HG03066 (cell line): Measurements from ENCODE around the gene CDKN2B-AS1.

Source experiments
- ATAC-seq: cut with Tn5 transposase; IDR thresholded peaks from one replicate; pipeline ENCODE4 v1.9.1; 2021; ENCODE audit warnings: low read depth; ENCODE audit not compliant: unreplicated experiment

The CDKN2B-AS1 gene

GRCh38 chr9:22114956-22115355, 120.4 kb downstream of the CDKN2B-AS1 start:
- ATAC-seq, result no peak

GRCh38 chr9:22116758-22117157, 122.2 kb downstream of the CDKN2B-AS1 start:
- no peak for ATAC-seq

DNA sequence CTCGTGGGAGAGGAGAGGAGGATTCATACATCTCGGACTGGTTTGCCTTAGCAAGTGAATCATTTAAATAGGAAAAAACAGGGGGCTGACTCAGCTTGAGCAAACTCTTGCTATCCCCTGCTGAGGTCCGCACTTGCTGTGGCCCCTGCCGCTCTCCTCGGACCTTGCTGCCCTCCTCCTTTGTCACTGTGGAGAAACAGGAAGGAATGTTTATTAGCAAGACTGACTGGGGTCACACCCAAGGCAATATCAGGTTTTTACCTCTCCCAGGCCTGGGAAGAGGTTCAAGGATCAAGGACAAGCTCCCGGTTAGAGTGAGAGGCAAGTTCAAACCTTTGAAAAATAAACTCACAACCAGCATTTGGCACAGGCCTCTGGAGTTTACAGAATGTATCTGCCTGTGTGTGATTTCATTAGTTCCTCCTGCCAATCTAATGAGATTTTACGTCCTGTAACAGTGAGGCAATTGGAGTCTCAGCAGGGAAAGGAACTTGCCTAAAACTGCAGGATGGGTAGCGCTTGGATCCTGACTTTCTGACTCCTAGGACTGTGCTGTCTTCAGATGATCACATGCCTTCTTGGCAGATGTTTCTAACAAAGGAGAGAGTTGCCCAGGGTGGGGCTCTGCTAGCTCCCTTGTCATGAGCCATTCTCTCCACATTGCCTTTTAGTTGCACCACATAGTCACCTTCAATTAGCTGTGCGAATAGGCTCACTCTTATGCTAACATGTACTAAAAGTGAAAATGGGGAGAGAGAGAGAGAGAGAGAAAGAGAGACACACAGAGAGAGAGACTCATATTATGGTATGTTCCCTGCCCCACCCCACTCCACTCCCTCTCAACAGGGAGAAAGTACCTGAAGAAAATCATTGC, 123.2 kb downstream of the CDKN2B-AS1 start:
- no peak for ATAC-seq

DNA sequence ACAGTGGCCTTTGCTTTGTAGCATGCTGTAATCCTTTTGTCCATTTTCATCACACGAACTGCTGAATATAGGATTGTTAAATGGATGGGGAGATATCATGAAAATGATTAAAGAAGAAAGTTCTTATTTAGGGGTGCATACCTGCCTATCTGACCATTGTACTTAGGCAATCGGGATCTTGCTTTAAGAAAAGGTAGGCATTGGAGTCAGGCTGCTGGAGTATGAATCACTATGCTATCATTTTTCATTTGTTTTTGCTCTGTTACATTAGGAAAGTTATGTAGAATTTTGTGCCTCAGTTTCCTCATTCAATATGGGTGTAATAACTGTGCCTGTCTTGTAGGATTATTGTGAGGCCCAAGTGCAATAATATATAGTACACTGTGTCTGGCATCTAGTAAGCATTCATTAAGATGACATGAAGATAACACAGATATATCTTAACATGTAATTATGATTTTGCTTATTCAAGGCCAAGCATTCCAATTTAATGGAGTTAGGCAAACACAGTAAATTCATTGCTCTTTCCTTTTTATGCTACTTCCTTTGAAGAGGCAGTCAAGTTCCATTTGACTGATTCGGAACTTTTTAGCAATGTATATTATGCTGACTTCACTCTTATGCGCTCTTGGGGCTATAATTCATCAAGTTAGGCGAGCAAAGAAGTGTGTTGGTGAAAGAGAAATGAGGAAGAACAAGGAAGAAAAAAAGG, 124.4 kb downstream of the CDKN2B-AS1 start:
- ATAC-seq, result no peak

DNA sequence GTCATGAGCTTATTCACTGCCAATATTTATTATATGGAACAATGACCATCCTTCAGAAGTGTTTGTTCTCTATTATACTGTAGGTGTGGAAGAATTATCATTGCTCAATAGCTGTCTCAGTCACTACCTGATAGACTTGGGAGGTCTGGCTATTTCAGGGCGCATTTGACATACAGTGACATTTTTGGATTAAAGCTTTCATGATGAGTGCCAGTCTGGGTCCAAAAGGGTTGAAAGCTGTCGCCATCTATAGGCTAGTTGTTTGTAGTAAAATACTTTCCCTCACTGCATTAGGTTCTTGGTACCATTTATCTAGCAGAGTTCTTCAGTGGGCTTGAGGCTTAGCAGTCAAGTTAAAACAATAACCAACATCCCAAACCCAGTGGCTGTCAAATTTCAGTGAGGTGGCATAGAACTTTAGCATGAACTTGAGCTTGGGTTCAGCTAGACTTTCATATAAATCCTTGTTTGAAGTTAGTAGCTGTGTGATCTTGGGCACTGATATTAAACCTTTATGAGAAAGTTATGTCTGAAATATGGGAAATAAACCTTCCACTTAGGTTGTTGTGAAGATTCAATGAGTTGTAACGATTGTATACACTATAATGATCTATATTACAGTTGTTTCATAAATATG, 125.0 kb downstream of the CDKN2B-AS1 start:
- ATAC-seq, result no peak

DNA sequence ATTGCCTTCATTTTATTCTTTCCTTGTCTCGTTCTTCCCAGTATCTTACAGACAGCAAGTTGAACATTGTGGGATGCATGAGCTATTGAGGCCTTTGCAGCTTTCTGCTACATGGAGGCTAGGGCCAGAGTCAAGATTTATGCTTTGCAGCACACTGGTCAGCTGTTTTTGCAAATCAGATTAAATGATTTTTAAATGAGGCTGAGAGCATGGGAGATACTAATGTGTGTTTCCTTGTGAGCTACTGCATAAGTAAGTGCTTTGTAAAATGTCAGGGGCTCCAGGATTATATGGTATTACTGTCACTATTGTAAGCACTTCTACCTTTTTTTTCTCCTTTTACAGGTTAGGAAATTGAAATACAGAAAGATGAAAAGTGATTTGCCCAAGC, 125.6 kb downstream of the CDKN2B-AS1 start:
- no peak for ATAC-seq

DNA sequence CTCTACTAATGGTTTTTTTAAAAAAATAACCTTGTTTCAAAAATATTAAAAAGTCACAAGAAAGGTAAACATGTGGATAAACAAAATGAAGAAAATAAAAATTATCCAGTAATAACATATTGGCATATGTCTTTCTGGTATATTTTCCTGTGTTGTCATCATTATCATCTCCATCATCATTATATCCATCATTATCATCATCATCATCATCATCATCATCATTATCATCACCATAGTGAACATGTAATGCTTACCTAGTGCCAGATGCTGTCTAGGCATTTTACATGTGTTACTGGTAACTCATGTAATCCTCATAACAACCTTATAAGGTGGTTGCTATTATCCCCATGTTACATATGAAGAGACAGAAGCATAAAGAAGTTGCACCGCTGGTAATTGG, 126.0 kb downstream of the CDKN2B-AS1 start:
- no peak for ATAC-seq

GRCh38 chr9:22124263-22125011, 129.8 kb downstream of the CDKN2B-AS1 start:
- ATAC-seq, result no peak

GRCh38 chr9:22129133-22129532, 134.5 kb downstream of the CDKN2B-AS1 start:
- no peak for ATAC-seq

GRCh38 chr9:22129633-22130032, 135.0 kb downstream of the CDKN2B-AS1 start:
- ATAC-seq, result no peak

DNA sequence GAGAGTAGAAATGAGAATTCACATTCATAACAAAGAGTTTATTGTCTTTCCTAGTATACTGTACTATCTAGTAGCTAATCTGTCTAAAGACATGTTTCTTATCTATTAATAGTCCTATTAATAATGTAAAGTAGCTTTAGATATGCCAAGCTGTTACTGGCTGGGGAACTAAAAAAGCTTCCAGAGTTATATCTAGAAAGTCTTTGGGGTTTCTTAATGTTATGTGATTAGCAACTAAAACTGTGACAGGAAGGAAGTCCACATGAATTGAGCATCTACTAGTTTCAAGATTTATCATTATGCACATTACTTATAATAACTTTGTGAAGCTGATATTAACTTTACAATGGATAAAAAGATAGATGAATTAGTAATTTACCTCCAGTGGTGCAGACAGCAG, 137.2 kb downstream of the CDKN2B-AS1 start:
- ATAC-seq, result no peak

DNA sequence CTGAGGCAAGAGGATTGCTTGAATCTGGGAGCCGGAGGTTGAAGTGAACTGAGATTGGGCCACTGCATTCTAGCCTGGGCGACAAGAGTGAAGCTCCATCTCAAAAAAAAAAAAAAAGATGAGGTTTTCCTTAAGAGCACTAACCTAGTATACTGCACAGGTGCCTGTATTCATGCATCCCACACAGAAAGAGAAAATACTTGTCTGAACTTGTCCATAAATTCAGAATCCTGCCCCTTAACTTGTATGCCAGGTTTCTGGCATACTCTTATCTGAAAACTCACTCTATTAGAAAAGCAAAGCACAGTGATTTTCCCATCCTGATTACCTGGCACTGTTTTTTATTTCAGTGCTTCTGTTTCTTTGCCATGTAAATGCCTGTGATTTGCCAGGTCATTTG, 139.8 kb downstream of the CDKN2B-AS1 start:
- ATAC-seq, result no peak

DNA sequence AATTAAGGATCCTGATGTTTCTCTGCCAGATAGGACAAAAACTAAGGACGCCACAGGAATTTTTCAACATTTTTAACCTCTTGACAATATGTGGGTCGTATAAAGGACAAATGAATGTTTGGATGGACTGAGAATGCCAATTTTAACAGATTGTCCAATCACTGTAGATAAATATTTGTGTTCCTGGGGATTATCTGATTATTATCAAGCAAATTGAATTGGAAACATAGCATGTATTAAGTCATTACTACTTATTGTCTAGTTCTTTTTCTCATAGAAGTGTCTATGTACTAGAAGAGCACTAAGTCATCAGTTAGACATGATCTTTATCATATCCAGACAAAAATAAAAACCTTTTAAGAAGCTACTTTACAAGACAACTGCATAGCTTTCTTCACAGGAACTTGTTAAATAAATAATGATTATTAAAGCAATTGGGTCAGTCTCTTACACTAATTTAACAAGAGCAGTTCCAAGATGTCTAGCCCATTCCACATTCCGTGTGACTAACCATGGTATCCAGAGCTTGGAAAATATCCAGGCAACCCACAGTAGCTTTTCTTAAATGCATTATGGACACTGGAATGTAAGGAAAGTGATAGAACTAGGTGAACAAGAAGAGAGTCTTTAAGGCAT, 142.0 kb downstream of the CDKN2B-AS1 start:
- ATAC-seq, result no peak

GRCh38 chr9:22138956-22139660, 144.5 kb downstream of the CDKN2B-AS1 start:
- ATAC-seq, result no peak

DNA sequence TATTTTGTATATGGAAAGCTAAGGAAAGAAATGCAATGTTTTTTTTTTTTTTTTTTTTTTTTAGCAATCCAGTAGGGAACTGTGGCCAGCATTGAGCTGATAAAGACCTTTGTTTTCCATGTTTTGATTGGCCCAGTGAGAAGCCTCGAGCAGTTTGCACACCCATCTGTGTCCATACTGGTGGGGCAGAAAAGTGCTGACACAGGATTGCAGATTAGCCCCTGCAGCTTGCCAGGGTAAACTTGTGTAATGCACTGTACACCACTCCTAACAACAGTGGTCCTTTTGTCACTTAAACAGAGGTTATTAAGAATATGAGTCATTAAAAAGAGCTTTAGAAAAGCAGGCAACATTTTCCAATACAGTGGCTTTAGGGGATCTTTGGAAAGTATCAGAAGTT, 147.3 kb downstream of the CDKN2B-AS1 start:
- ATAC-seq, result no peak

GRCh38 chr9:22142671-22143070, 148.1 kb downstream of the CDKN2B-AS1 start:
- ATAC-seq, result no peak

GRCh38 chr9:22143799-22144625, 149.4 kb downstream of the CDKN2B-AS1 start:
- ATAC-seq, result no peak

- no peak for ATAC-seq
Observed at GRCh38 chr9:22146604-22147003, 152.0 kb downstream of the CDKN2B-AS1 start.
